Lower leg skin (tissue), 3 donors: ENCODE data around the gene KDM4D.

Experiments
- CTCF ChIP-seq, 3 donors: fragments of 450-650 bp; IDR thresholded peaks; one replicate each; pipeline ENCODE4 v1.5.1; 2016; ENCODE audit warnings: antibody characterized with exemption in 3 of 3, mild to moderate bottlenecking in 3 of 3, moderate library complexity in 2 of 3
- POLR2A ChIP-seq, 2 donors: fragments of 450-650 bp; IDR thresholded peaks; one replicate each; pipeline ENCODE4 v1.6.1; 2016 to 2017; ENCODE audit warnings: antibody characterized with exemption in 2 of 2, mild to moderate bottlenecking in 1 of 2, moderate library complexity in 1 of 2

DNA sequence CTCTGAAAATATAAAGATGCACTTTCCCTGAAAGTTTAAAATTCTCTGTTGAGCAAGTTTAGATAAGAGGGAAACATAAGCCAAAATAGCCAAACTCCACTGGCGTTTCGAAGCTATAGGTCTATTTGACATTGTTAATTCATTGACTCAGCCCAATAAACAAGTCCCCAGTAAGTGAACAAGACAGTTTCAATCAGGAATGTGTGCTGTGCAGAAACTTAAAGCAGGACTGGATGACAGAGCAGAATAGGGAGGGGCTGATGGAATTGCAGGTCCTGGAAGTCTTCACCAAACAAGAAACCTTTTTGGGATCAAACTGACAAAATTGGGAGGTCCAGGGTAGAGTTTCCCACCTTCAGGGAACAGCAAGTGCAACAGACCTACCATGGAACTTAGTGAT lies 42.6 kb downstream of the KDM4D start:
- TF ChIP-seq POLR2A (IDR thresholded peaks at IDR 0.05) (no peak), CTCF (IDR thresholded peaks at IDR 0.05) (no peak)
